CD4-positive, alpha-beta T cell treated with Interleukin-2 at 100 ng/mL for 4 hours (primary cell): ENCODE measurements around the gene ABCD1.

ENCODE experiments used
- DNase-seq: peaks from one replicate; pipeline ENCODE4 v3.0.0-alpha.2; 2020; ENCODE audit warnings: low spot score

ABCD1 gene

GRCh38 chrX:153762626-153763173 is 38.0 kb downstream of the ABCD1 start:
- no peak for DNase-seq

GRCh38 chrX:153763298-153763932 is 38.8 kb downstream of the ABCD1 start:
- no peak for DNase-seq

GRCh38 chrX:153763989-153764755 is 39.5 kb downstream of the ABCD1 start, which contains the start of gene PLXNB3:
Gene PLXNB3, plus strand, starts transcription at chrX:153764249. Its CDS starts 1,287 bp downstream, at chrX:153765536.
- peak; percentile 75 for DNase-seq

- no peak for DNase-seq
These were observed 40.1 kb downstream of the ABCD1 start for GRCh38 chrX:153764786-153765137.

- DNase-seq: no peak
These were observed 40.8 kb downstream of the ABCD1 start for GRCh38 chrX:153765138-153766079.

- DNase-seq: peak; percentile 7
These were observed 41.6 kb downstream of the ABCD1 start for GRCh38 chrX:153766098-153766817.

- no peak for DNase-seq
These were observed 42.4 kb downstream of the ABCD1 start for GRCh38 chrX:153766871-153767673.

GRCh38 chrX:153767674-153768055 is 43.0 kb downstream of the ABCD1 start:
- DNase-seq: no peak

- no peak for DNase-seq
These were observed 43.9 kb downstream of the ABCD1 start for GRCh38 chrX:153768311-153769157.

GRCh38 chrX:153769158-153769864 is 44.7 kb downstream of the ABCD1 start:
- no peak for DNase-seq

GRCh38 chrX:153769865-153770600 is 45.4 kb downstream of the ABCD1 start:
- DNase-seq: no peak

GRCh38 chrX:153770601-153771414 is 46.2 kb downstream of the ABCD1 start:
- no peak for DNase-seq

- DNase-seq: no peak
These were observed 47.0 kb downstream of the ABCD1 start for GRCh38 chrX:153771415-153772315.

GRCh38 chrX:153772316-153773217 is 47.9 kb downstream of the ABCD1 start:
- no peak for DNase-seq

- DNase-seq: no peak
These were observed 48.6 kb downstream of the ABCD1 start for GRCh38 chrX:153773218-153773611.
